IMR-90 (cell line): ENCODE results near the gene KCNJ10. TPM values are rescaled to one million over a fixed set of nuclear protein-coding genes. Genes with fewer than 3 reads are reported as not detected.

Experiments used
- ATAC-seq: fragments of 200-7000 bp; cut with Tn5 transposase; 2 replicates; pipeline ENCODE4 v1.9.1; 2020; ENCODE audit warnings: low read depth, mild to moderate bottlenecking, moderate library complexity
- BruUV-seq: library from RNA; stranded (reverse); fragments of 400-500 nt; replicated peaks from 2 replicates; lab custom pipeline; 2021; lab: Mats Ljungman, UMichigan
- CTCF ChIA-PET: fragments of 300-600 bp; formaldehyde crosslinking; extraction: SDS; loops from one replicate; lab custom pipeline; 2021; ENCODE audit warnings: antibody characterized with exemption; lab: Yijun Ruan, JAX
- POLR2A ChIA-PET: fragments of 300-600 bp; sonication (Branson Sonifier 250); formaldehyde crosslinking; loops from one replicate; lab custom pipeline; 2022; ENCODE audit warnings: antibody characterized with exemption; ENCODE audit not compliant: unreplicated experiment; lab: Charles Lee
- DNase-seq: peaks from one replicate; pipeline ENCODE4 v3.0.0; 2013
- H2AFZ ChIP-seq: replicated peaks from 2 replicates; pipeline ENCODE3; 2013; ENCODE audit warnings: low read length, mild to moderate bottlenecking; ENCODE audit not compliant: poor library complexity
- H2AK5ac ChIP-seq: 2 replicates; pipeline ENCODE4 v1.6.1; 2013; ENCODE audit warnings: low read depth, low read length, inconsistent platforms
- H2AK9ac ChIP-seq: replicated peaks from 2 replicates; pipeline ENCODE3; 2013; ENCODE audit warnings: mild to moderate bottlenecking, low read depth, low read length, moderate library complexity; ENCODE audit not compliant: poor library complexity
- H2BK120ac ChIP-seq: 2 replicates; pipeline ENCODE4 v1.6.1; 2013; ENCODE audit warnings: low read depth, low read length, inconsistent platforms
- H2BK15ac ChIP-seq: 3 replicates; pipeline ENCODE4 v1.6.1; 2013; ENCODE audit warnings: low read depth, low read length, inconsistent platforms
- H2BK20ac ChIP-seq: 2 replicates; pipeline ENCODE4 v1.6.1; 2013; ENCODE audit warnings: low read depth, mild to moderate bottlenecking, inconsistent platforms, low read length, moderate library complexity
- H2BK5ac ChIP-seq: 2 replicates; pipeline ENCODE4 v1.6.1; 2013; ENCODE audit warnings: mild to moderate bottlenecking, low read depth, low read length, inconsistent platforms; ENCODE audit not compliant: poor library complexity, severe bottlenecking
- H3K14ac ChIP-seq: replicated peaks from 2 replicates; pipeline ENCODE4 v1.6.1; 2013; ENCODE audit warnings: low read depth, low read length, inconsistent platforms
- H3K18ac ChIP-seq: 2 replicates; pipeline ENCODE4 v1.6.1; 2013; ENCODE audit warnings: low read depth, low read length, control low read depth
- H3K23ac ChIP-seq: 2 replicates; pipeline ENCODE4 v1.6.1; 2013; ENCODE audit warnings: low read depth, low read length, inconsistent platforms
- H3K27ac ChIP-seq: 2 replicates; pipeline ENCODE4 v1.5.1; 2013; ENCODE audit warnings: mild to moderate bottlenecking, control low read depth, low read length; ENCODE audit not compliant: insufficient read depth
- H3K27me3 ChIP-seq: 2 replicates; pipeline ENCODE4 v1.6.1; 2013; ENCODE audit warnings: low read length; ENCODE audit not compliant: control insufficient read depth, insufficient read depth
- H3K36me3 ChIP-seq: 2 replicates; pipeline ENCODE4 v1.6.1; 2013; ENCODE audit warnings: low read length, mixed read lengths; ENCODE audit not compliant: control insufficient read depth, insufficient read depth
- H3K4ac ChIP-seq: 2 replicates; pipeline ENCODE4 v1.6.1; 2013; ENCODE audit warnings: low read depth, low read length, inconsistent platforms
- H3K4me1 ChIP-seq: 2 replicates; pipeline ENCODE4 v1.6.1; 2013; ENCODE audit warnings: low read length, mixed read lengths; ENCODE audit not compliant: control insufficient read depth, insufficient read depth
- H3K4me2 ChIP-seq: 2 replicates; pipeline ENCODE4 v1.6.1; 2013; ENCODE audit warnings: low read depth, mild to moderate bottlenecking, control low read depth, low read length, moderate library complexity
- H3K4me3 ChIP-seq: 2 replicates; pipeline ENCODE4 v1.5.1; 2013; ENCODE audit warnings: low read depth, mild to moderate bottlenecking, control low read depth, low read length, moderate library complexity; ENCODE audit not compliant: insufficient read depth
- H3K56ac ChIP-seq: 2 replicates; pipeline ENCODE4 v1.6.1; 2013; ENCODE audit warnings: low read length, inconsistent platforms; ENCODE audit not compliant: insufficient read depth; ENCODE audit errors: extremely low read depth
- H3K79me1 ChIP-seq, 2 experiments: 2 replicates each; pipeline ENCODE4 v1.6.1; 2013; ENCODE audit warnings: low read length in 2 of 2, inconsistent platforms in 1 of 2, low read depth in 1 of 2
- H3K9ac ChIP-seq: 2 replicates; pipeline ENCODE4 v1.6.1; 2013; ENCODE audit warnings: low read depth, low read length, control low read depth
- H3K9me1 ChIP-seq: 2 replicates; pipeline ENCODE4 v1.6.1; 2013; ENCODE audit warnings: low read length, inconsistent platforms; ENCODE audit not compliant: insufficient read depth
- H3K9me3 ChIP-seq: 2 replicates; pipeline ENCODE4 v1.6.1; 2013; ENCODE audit warnings: low read length; ENCODE audit not compliant: control insufficient read depth, insufficient read depth
- H4K20me1 ChIP-seq: 2 replicates; pipeline ENCODE4 v1.6.1; 2013; ENCODE audit warnings: low read length, inconsistent platforms; ENCODE audit not compliant: insufficient read depth
- H4K5ac ChIP-seq: 2 replicates; pipeline ENCODE4 v1.6.1; 2013; ENCODE audit warnings: mild to moderate bottlenecking, low read depth, low read length, control low read depth
- H4K8ac ChIP-seq, 2 experiments: 2 replicates each; pipeline ENCODE4 v1.6.1; 2013; ENCODE audit warnings: low read depth in 2 of 2, low read length in 2 of 2, control low read depth in 1 of 2, inconsistent platforms in 1 of 2
- H4K91ac ChIP-seq: 2 replicates; pipeline ENCODE4 v1.6.1; 2013; ENCODE audit warnings: low read depth, low read length, inconsistent platforms; ENCODE audit not compliant: insufficient read depth
- BHLHE40 ChIP-seq: fragments of 150-350 bp; IDR thresholded peaks from 2 replicates; pipeline ENCODE4 v1.6.1; 2016; ENCODE audit warnings: mild to moderate bottlenecking, low read depth, low read length
- CEBPB ChIP-seq: IDR thresholded peaks from 2 replicates; pipeline ENCODE4 v1.6.1; 2012; ENCODE audit warnings: low read depth, low read length, improper control_type of control experiment
- CHD1 ChIP-seq: IDR thresholded peaks from 2 replicates; pipeline ENCODE4 v1.6.1; 2012; ENCODE audit warnings: low read depth, low read length, improper control_type of control experiment
- FOS ChIP-seq: fragments of 150-350 bp; IDR thresholded peaks from 2 replicates; pipeline ENCODE4 v1.6.1; 2016; ENCODE audit warnings: low read depth, low read length
- MAFK ChIP-seq: IDR thresholded peaks from 2 replicates; pipeline ENCODE4 v1.6.1; 2012; ENCODE audit warnings: low read depth, low read length, improper control_type of control experiment
- MAZ ChIP-seq: IDR thresholded peaks from 2 replicates; pipeline ENCODE4 v1.6.1; 2012; ENCODE audit warnings: low read depth, mild to moderate bottlenecking, low read length, improper control_type of control experiment, moderate library complexity, borderline replicate concordance
- MXI1 ChIP-seq: IDR thresholded peaks from 2 replicates; pipeline ENCODE4 v1.6.1; 2012; ENCODE audit warnings: low read depth, mild to moderate bottlenecking, low read length, moderate library complexity, borderline replicate concordance
- NFE2L2 ChIP-seq: fragments of 150-350 bp; IDR thresholded peaks from 2 replicates; pipeline ENCODE4 v1.6.1; 2016; ENCODE audit warnings: low read depth, mild to moderate bottlenecking, low read length
- POLR2A ChIP-seq: IDR thresholded peaks from 2 replicates; pipeline ENCODE4 v1.6.1; 2012; ENCODE audit warnings: mild to moderate bottlenecking, low read depth, low read length
- RAD21 ChIP-seq: IDR thresholded peaks from 2 replicates; pipeline ENCODE4 v1.6.1; 2012; ENCODE audit warnings: low read length, improper control_type of control experiment
- RCOR1 ChIP-seq: IDR thresholded peaks from 2 replicates; pipeline ENCODE4 v1.6.1; 2012; ENCODE audit warnings: mild to moderate bottlenecking, low read length, improper control_type of control experiment; ENCODE audit not compliant: insufficient replicate concordance
- RFX5 ChIP-seq: IDR thresholded peaks from 2 replicates; pipeline ENCODE4 v1.8.0; 2012; ENCODE audit warnings: low read depth, mild to moderate bottlenecking, low read length, moderate library complexity
- SMC3 ChIP-seq: fragments of 150-350 bp; IDR thresholded peaks from 2 replicates; pipeline ENCODE4 v1.6.1; 2016; ENCODE audit warnings: low read depth, mild to moderate bottlenecking, antibody characterized with exemption, low read length, moderate library complexity
- USF2 ChIP-seq: fragments of 150-350 bp; IDR thresholded peaks from 2 replicates; pipeline ENCODE4 v1.6.1; 2017; ENCODE audit warnings: mild to moderate bottlenecking, antibody characterized with exemption, low read length, low read depth
- WGBS, 2 experiments: methylation state at CpG; one replicate each; pipeline versions ENCODE4 v1.1.5 to v1.1.7; 2013; ENCODE audit warnings: missing lambda C conversion rate in 2 of 2; ENCODE audit not compliant: insufficient read length in 1 of 2; ENCODE audit errors: extremely low coverage in 2 of 2; 5-methylcytosine and 5-hydroxymethylcytosine counted together
- dilution Hi-C: fragments of 300-500 bp; cut with HindIII; formaldehyde crosslinking; loops from one replicate; pipeline ENCODE4 v1.14.3; 2018; ENCODE audit warnings: low sequenced_read_pairs; ENCODE audit not compliant: unreplicated experiment
- in situ Hi-C: fragments of 300-500 bp; cut with MboI; formaldehyde crosslinking; loops from 3 replicates; pipeline ENCODE4 v1.14.3; 2019; ENCODE audit warnings: low sequenced_read_pairs, inconsistent platforms, mixed read lengths
- intact Hi-C: fragments of 100-400 bp; cut with micrococcal nuclease; formaldehyde crosslinking; loops from 2 replicates; pipeline ENCODE4 v1.10.0; 2022
- polyA plus RNA-seq, 3 experiments: library from polyadenylated mRNA; depleted of rRNA; stranded (reverse); fragments of >200 nt; gene quantifications; 2 replicates each; pipeline ENCODE4 v1.2.3, GENCODE V29; 2012; ENCODE audit warnings: low replicate concordance in 1 of 3
- total RNA-seq: library from RNA; depleted of rRNA; stranded (reverse); fragments of >200 nt; gene quantifications from 2 replicates; pipeline ENCODE4 v1.2.3, GENCODE V29; 2012
- TF ChIP-seq, protein P1 (sequence below): fragments of 150-350 bp; IDR thresholded peaks from 2 replicates; pipeline ENCODE4 v1.6.1; 2016; ENCODE audit warnings: low read depth, mild to moderate bottlenecking, low read length, moderate library complexity, borderline replicate concordance
- TF ChIP-seq, protein P2 (sequence below): conservative IDR thresholded peaks from 2 replicates; pipeline ENCODE4 v1.5.1; 2012; ENCODE audit warnings: mild to moderate bottlenecking, low read depth, low read length, improper control_type of control experiment

KCNJ10 gene
- total and polyA plus RNA-seq, 2 of the 4 experiments (the other 2 are of a cell fraction) = not detected

DNA sequence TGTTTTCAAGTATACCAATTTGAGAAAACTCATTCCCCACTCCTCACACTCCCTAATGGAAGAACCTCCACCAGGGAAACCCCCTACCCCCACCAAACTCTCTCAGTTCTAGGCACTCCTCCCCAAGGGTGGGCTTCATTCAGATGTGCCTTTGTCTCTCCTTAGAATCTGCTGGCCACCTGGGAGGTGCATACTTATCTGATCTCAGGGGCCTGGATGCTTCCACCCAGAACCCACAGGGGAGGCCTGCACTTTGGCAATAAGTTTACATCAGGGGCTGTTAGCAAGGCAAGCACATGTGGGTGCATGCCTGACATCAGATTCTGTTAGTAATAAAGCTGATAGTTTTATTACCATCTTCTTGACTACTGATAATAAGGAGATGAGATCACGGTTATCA lies 83.4 kb downstream of the KCNJ10 start:
- no TSS peak for BruUV-seq
- Histone ChIP-seq H4K20me1 (no peaks in the 10 kb centered on the region), H2BK120ac (no peak overlapping the region), H2BK20ac (no peak overlapping the region), H3K23ac (no peak overlapping the region), H2BK5ac (no peak overlapping the region), H4K5ac (no peak overlapping the region), H2AFZ (no peak overlapping the region), H2AK5ac (no peak overlapping the region), H3K14ac (no peak overlapping the region), H3K56ac (no peak overlapping the region), H3K18ac (no peak overlapping the region), H3K9me1 (no peaks in the 10 kb centered on the region), H2AK9ac (no peak overlapping the region), H3K36me3 (no peaks in the 10 kb centered on the region; the same call in 1 of the 2 replicates), H3K9me3 (no peaks in the 10 kb centered on the region), H3K4me3 (no peak overlapping the region), H4K91ac (no peak overlapping the region), H3K79me1 (no peaks in the 10 kb centered on the region), H3K4me2 (no peak overlapping the region), H3K9ac (no peak overlapping the region), H2BK15ac (no peak overlapping the region), H3K4ac (no peak overlapping the region), H4K8ac (no peak overlapping the region), H3K27me3 (peaks cover 19% of the 10 kb centered on the region), H3K4me1 (peaks cover 2% of the 10 kb centered on the region; the same call in 1 of the 2 replicates), H3K27ac (no peak overlapping the region)
- ChIA-PET CTCF (interaction anchor here (0.7 kb wide), 1 partner anchor 20 kb away, joined by 3 read pairs; no protein-coding TSS in a partner anchor), POLR2A (no interaction called here)
- dilution Hi-C loops = no loop called here
- intact Hi-C loops = no loop called here
- no CpG with 5 or more reads among the region's 1 CpG for WGBS, 2 experiments
- DNase-seq (no peak), ATAC-seq (no peak)
- TF ChIP-seq USF2 = no peak
- no peak for TF ChIP-seq CEBPB
- no peak for TF ChIP-seq NFE2L2
- no peak for TF ChIP-seq RCOR1
- TF ChIP-seq MXI1 = no peak
- no peak for TF ChIP-seq BHLHE40
- TF ChIP-seq, protein P1, sequence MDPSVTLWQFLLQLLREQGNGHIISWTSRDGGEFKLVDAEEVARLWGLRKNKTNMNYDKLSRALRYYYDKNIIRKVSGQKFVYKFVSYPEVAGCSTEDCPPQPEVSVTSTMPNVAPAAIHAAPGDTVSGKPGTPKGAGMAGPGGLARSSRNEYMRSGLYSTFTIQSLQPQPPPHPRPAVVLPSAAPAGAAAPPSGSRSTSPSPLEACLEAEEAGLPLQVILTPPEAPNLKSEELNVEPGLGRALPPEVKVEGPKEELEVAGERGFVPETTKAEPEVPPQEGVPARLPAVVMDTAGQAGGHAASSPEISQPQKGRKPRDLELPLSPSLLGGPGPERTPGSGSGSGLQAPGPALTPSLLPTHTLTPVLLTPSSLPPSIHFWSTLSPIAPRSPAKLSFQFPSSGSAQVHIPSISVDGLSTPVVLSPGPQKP = no peak
- TF ChIP-seq, protein P2, sequence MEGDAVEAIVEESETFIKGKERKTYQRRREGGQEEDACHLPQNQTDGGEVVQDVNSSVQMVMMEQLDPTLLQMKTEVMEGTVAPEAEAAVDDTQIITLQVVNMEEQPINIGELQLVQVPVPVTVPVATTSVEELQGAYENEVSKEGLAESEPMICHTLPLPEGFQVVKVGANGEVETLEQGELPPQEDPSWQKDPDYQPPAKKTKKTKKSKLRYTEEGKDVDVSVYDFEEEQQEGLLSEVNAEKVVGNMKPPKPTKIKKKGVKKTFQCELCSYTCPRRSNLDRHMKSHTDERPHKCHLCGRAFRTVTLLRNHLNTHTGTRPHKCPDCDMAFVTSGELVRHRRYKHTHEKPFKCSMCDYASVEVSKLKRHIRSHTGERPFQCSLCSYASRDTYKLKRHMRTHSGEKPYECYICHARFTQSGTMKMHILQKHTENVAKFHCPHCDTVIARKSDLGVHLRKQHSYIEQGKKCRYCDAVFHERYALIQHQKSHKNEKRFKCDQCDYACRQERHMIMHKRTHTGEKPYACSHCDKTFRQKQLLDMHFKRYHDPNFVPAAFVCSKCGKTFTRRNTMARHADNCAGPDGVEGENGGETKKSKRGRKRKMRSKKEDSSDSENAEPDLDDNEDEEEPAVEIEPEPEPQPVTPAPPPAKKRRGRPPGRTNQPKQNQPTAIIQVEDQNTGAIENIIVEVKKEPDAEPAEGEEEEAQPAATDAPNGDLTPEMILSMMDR = no peak
- TF ChIP-seq POLR2A = no peak
- TF ChIP-seq RFX5 = no peak
- TF ChIP-seq RAD21 = no peak
- TF ChIP-seq MAFK = no peak
- no peak for TF ChIP-seq MAZ
- TF ChIP-seq SMC3 = no peak
- no peak for TF ChIP-seq CHD1
- TF ChIP-seq FOS = no peak
- in situ Hi-C loops = no loop called here
